Non-pigmented ciliary epithelial cell (primary cell): ENCODE measurements around the gene CNIH4.
"Not testable (repeated sequence)": the region's sequence is repeated elsewhere in the genome, so short reads cannot be mapped to it uniquely, and the experiment has no call there.

Source experiments
- DNase-seq: peaks from one replicate; pipeline ENCODE4 v3.0.0-alpha.2; 2010; ENCODE audit warnings: low read depth

The CNIH4 gene

DNA sequence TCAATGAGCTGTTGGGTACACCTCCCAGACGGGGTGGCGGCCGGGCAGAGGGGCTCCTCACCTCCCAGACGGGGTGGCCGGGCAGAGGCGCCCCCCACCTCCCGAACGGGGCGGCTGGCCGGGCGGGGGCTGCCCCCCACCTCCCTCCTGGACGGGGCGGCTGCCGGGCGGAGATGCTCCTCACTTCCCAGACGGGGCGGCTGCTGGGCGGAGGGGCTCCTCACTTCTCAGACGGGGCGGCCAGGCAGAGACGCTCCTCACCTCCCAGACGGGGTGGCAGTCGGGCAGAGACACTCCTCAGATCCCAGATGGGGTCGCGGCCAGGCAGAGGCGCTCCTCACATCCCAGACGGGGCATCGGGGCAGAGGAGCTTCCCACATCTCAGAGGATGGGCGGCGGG lies 7.0 kb upstream of the CNIH4 start:
- not testable (repeated sequence) for DNase-seq

DNA sequence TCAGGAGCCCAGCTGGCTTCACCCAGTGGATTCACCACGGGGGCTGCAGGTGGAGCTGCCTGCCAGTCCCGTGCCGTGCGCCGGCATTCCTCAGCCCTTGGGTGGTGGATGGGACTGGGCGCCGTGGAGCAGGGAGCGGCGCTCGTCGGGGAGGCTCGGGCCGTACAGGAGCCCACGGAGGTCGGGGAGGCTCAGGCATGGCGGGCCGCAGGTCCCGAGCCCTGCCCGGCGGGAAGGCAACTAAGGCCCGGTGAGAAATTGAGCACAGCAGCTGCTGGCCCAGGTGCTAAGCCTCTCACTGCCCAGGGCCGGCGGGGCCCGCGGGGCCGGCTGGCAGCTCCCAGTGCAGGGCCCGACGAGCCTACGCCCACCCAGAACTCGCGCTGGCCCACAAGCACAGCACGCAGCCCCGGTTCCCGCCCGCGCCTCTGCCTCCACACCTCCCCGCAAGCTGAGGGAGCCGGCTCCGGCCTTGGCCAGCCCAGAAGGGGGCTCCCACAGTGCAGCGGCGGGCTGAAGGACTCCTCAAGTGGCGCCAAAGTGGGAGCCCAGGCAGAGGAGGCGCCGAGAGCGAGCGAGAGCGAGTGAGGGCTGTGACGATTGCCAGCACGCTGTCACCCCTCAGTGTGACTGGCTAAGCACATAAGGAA lies 4.1 kb upstream of the CNIH4 start:
- not testable (repeated sequence) for DNase-seq

DNA sequence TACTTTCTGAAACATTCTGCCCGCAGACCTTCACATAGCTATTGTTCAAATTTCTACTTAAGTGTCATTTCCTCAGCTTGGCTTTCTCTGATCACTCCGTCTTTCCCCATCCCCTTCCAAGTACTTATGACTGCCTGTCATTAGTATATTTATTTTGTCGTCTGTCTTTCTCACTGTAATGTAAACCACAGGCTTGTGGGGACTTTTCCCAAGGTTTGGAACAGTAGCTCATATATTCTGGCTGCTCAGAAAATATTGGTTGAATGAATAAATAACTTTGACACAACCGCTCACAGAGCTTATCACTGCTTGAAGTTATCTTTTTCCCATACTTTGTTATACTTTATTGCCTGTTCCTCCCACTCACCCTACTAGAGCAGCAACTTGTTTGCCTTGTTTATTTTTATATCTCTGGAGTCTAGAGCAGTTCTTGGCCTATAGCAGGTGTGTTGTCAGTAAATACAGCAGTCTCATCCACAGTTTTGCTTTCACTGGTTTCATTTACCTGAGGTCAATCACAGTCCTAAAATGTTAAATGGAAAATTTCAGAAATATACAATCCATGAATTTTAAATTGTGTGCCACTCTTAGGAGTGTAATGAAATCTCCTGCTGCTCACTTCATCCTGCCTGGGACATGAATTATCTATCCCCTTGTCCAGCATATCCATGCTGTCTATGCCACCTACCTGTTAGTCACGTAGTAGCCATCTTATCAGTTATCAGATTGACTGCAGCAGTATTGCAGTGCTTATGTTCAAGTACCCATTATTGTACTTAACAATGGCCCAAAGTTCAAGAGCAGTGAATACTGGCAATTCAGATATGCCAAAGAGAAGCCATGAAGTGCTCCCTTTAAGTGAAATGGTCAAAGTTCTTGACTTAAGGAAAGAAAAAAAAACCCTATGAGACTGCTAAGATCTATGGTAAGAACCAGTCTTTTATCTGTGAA lies 2.4 kb upstream of the CNIH4 start:
- no peak for DNase-seq

DNA sequence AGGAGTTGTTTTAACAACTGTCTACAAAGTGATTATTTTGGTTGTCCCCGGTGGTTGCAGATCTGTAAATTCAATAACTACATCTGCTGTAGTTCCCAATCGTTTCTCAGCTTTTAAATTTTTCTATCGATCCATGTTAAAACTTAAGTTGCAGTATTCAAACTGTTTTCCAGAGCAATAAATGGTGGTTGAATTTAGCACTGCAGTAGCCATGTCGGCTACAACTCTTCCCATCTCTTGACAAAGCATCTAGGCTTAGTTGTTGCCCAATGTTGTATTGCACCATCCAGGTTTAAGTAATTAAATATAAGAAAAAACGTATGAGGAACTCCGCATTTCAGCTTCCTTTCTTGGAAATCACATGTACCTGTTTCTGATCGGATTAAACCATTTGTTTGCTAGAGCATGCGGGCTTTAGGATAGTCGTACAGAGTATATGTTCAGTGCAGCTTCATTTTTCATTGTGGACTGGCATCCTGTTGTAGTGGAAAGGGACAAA lies 996 bp downstream of the CNIH4 start:
- no peak for DNase-seq

DNA sequence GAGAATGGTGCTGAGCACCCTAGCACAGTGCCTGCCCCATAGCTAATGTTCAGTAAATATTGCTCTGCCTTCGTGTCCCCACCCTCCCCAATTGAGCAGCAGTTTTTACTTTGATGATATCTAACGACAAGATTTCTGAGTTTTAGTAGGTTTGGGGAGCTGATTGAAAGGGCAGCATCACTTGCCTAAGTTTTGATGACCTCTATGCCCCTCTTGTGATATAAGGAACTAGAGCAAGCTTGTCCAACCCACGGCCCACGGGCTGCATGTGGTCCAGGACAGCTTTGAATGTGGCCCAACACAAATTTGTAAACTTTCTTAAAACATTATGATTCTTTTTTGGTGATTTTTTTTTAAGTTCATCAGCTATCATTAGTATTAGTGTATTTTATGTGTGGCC lies 1.6 kb downstream of the CNIH4 start:
- DNase-seq, result no peak

DNA sequence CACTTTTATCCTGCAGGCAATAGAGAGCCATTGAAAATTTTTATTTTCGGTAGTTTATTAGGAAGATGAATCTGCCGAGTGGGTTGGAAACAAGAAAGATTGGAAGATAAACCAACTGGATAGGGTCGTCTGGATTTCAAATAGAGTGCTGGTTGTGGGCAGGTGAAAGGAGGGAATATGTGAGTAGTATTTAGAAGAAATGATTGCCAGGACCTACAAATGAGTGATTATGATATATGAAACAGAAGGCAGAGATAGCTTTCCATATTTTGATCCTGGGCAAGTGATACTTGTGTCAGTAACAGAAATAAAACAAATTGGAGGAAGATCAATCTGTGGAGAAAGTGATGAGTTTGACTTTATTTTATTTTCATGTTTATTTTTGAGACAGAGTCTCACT lies 2.5 kb downstream of the CNIH4 start:
- DNase-seq, result no peak

DNA sequence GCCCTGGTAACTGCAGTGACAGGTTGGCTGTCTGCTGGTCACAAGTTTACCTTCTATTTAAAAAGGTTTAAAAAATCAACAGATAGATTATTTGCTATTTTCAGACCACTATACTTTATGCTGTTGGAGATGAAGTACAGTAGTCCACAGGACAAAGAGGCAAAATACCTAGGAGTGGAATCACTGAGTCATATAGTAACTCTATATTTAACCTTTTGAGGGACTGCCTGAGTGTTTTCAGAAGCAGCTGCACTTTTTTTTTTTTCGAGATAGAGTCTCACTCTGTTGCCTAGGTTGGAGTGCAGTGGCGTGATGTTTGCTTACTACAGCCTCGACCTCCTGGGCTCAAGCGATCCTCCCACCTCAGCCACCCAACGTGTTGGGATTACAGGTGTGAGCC lies 11.7 kb downstream of the CNIH4 start:
- no peak for DNase-seq

DNA sequence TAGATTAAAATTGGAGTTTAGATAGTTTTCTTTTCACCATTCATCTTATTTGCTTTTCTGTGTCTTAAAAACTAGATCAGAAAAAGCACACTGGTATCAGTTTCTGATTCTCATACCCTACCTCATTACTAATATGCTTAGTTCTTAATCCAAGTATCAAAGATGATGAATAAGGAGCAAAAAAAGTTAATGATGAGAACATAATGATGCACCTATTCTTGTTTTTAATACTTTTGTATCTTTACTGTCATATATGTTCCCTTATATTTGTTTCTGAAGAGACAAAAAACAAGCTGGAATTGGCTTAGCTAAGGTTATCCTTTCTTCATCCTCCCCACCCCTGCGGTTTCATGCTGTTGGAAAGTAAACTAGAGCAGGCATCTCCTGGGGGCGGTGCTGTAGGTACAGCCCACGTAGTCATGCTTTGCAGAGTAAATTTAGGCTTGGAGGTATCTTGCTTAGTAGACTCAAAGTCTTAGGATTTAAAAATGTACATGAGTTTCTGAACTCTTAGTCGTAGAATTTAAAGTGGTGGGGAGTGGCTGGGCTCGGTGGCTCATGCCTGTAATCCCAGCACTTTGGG lies 16.4 kb downstream of the CNIH4 start:
- DNase-seq, result no peak

DNA sequence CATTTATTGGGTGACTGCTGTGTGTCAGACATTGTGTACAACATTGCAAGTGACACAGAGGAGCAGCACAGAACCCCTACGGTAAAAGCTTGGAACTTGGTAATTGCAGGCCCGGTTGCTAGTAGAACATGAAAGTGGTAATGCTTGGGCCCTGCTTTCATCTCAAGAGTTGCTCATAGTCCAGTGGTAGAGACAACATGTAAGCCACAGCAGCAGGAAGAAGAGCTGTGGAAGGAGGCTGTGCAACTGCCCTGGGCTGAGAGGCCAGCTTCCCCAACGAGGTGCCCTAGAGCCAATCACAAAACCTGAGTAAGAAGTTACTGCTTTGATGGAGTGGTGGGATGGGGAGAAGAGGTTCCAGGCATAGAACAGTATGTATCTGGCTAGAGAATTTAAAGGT lies 18.4 kb downstream of the CNIH4 start:
- DNase-seq, result no peak

DNA sequence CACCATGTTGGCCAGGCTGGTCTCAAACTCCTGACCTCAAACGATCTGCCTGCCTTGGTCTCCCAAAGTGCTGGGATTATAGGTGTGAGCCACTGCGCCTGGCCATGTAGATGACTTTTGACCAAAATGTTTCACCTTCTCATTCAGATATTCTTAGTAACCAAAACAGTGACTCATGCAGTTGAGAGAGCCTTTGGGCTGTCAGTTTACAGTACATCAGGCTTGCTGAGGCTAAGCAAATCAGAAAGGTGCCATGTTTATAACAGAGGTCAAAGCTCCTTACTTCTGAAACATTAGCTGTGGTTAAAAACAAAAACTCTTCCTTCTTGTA lies 21.0 kb downstream of the CNIH4 start:
- DNase-seq, result no peak

DNA sequence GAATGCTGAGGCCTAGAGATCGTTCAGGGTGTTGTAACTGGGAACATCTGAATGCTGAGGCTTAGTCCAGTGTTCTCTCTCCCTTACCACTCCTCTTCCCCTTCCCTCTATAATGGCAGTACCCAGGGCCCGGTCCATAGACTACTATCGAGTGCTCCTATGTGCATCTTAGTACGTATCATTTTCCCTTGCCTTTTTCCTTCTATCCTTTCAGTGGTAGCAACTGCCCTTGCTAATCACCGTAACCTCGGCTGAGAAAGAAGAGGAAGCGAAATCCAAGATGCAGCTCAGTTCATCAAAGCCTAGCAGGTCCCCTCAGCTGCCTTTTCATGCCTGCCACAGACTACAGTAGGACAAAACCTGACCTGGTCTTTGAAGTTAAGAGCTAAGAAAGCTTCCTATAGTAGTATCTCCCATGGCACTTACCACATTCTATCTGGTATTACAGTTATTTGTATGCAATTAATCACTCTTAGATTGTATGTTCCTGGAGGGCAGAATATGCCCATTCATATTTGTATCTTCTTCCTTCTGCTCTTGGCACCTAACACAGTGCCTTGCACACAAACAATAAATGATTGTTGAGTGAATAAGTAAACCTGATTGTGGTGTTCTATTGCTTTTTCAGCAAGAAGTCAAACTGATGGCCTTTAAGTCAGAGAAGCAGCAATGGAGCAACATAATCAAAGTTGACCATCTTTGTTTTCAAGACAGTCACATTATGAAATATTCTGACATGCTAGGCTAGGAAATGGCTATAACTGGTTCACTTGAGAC lies 22.4 kb downstream of the CNIH4 start:
- no peak for DNase-seq

DNA sequence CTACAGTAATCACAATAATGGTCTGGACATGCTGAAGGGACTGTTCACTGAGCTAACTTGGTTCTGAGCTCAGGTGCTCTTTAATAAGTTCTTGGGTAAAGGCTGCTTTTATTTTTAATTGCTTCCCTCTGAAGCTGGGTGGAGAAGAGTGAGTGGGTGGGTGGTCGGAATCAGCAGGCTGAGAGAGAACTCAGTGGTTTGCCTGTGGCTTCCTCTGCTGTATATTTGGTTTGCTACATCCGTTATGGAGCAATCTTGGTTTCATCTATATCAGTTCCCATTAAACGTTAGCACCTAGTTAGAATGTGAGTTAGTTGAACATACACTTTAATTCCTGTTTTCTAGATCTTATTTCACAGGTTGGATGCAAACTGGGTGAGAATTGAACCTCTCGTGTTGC lies 23.3 kb downstream of the CNIH4 start:
- no peak for DNase-seq

DNA sequence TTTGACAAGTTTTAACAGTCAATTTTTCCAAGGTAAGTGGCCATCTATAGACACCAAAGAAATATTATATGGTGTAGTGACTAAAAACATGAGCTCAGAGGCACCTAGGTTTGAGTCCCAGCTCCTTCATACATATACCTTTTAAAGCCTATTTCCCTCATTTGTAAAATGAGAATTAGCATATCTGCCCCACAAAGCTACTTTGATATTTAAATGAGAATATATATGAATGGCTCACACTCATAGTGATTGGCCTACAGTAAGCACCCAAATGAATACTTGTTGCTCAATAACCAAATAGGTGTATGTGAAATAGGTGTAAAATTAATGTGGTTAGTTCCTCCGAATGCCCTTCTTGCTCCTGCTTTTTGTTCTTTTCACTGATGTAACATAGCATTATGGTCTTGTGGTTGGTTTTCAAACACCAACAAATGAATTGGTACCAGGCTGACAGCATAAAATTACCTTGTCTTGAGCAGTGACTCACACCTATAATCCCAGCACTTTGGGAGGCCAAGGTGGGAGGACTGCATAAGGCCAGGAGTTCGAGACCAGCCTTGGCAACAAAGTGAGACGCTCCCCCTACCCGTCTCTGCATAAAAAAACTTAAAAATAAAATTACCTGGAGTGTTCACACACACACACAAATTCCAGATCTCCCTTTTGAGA lies 25.3 kb downstream of the CNIH4 start:
- no peak for DNase-seq

DNA sequence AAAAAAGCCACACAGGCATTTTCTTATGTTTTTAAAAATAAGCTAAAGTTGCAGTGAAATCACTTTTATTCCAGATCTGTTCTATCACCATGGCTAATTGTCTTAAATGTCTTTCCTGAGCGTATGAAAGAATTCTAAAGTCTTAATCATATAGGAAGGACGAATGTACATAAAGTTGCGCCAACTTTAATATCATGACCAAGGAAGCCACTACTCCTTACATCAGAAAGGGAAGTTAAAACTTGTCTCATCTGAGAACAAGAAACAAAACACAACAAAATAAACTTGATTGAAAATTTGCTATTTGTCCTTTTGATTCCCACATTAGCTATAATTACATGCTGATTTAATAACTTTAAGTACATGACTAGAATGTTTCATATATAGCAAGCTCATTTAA lies 26.5 kb downstream of the CNIH4 start:
- no peak for DNase-seq

DNA sequence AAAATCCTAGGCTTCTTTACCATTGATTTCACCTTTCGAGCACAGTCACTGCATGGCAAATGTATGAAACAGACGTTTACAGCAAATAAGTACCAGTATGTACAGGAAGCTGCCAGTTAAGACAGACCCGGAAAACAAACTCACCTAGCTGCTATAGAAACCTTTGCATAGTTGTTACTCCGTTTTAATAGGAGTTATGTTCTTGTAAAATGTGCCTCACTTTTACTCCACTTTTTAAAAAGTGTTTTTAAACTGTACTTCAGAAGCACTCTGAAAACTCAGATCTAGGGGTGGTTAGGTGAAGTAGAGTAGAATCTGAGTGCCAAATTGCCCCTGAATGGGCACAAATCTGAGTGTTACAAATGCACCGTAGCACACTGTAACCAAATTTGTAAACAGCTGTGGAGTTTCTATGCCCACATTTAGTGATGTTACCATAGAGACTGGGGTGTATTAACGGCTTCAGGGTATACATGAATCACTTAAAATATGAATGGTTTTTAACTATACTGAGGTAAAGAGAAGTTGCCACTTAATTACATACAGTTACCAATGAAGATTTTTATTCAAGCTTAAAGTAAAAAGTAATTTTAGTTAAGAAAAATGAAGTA lies 30.7 kb downstream of the CNIH4 start:
- no peak for DNase-seq

DNA sequence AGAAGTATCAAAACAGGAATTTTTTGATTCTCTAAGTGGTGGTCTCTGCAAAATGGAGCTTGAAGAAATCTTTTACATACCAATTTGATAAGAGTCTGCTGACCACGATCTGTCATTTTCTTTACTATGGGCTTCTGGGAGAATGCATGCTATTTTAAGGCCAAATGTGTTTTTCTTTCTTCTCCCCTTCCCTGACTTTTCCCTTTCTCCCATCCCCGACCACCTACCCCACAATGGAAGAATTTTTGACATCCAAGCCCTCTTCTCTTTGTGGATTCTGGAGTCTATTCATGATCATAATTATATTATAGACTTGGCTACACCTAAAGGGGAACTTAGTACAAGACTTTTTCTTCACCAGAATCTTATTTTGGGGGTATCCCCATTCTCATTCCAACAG lies 31.3 kb downstream of the CNIH4 start:
- no peak for DNase-seq

DNA sequence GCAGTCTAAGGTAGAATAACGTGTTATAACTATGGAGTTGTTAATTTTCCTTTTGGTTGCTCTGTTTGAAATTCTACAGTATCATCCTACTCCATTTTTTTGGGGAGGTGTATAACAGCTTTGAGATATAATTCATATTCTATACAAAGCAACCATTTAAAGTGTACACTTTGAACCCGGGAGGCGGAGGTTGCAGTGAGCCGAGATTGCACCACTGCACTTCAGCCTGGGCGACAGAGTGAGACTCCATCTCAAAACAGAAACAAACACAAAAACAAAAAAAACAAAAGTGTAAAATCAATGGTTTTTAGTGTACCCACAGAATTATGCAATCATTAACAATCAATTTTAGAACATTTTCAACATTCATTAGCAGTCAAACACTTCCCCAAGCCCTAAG lies 33.8 kb downstream of the CNIH4 start:
- no peak for DNase-seq

DNA sequence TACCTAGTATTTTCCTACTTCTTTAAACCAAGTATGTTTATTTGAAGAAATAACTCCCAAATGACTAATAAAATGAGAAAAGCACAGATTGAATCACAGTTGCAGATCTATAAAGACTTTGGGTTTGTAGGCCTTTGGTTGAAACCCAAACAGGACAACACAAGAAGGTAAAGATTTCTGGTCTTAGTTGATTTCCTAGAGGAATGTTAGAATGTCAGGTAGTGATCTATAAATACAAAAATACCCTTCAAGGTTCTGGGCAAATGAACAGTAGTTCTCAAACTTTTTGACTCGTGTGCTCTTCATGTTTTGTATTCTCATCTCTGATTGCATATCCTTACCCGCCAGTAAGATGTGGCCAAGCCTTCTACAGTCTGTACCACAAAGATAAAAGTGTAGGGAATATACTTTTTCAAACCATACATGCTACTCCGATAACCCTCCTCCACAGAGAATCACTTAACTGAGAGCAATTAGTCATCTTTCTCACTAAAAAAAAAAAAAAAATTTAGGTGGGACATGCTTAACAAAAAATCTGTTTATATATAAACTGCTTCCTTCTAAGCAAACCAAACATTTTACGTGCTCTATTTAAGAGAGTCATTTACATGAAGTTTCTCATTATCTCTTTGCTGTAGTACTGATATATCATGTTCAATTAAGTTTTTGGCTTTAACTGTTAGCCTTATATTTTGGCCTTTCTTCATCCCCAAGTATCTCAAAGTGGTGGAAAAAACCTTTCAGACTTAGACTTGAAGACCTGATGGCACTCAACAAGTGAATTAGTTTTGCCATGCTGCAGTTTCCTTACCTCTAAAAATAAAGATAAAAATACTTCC lies 36.0 kb downstream of the CNIH4 start:
- DNase-seq, result no peak

DNA sequence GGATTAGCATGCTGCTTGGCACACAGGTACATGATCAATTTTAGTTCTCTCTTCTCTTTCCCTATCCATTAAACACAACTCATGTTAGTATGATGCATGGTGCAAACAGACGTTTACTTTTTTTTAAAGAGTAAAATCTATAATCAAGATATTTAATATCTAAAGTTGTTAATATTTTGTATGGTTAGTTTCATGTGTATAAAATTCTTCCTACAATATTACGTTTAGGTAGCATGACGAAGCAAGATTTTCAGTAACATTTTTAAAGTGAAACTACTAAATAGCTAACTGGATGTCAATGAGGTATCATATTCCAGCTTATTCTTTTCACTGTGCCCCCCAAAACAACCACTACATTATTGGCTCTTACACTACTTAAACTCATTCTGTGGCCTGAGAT lies 36.6 kb downstream of the CNIH4 start:
- DNase-seq, result no peak

DNA sequence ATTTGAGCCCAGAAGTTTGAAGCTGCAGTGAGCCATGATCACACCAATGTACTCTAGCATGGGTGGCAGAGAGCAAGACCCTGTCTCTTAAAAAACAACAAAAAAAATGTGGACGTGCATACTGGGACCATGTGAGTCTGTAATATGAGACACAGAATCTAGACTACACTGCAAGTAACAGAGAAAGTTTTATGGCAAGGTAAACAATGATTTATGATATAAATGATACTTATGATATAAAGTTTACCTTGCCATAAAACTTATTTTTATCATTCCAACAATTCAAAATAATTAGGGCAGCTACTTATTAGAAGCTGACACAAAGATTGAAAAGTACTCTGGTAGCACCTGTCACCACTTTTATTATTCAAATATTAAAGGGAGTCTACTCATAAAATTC lies 43.2 kb downstream of the CNIH4 start:
- no peak for DNase-seq
